ENCODE results near the gene OLA1. TPM values are rescaled to one million over a fixed set of nuclear protein-coding genes. Genes with fewer than 3 reads are reported as not detected.
"Not testable (repeated sequence)": the region's sequence is repeated elsewhere in the genome, so short reads cannot be mapped to it uniquely, and the experiment has no call there.

Gene OLA1
- polyA plus RNA-seq, 3 donors = 24.9 to 72.3 (median 71.9) TPM

DNA sequence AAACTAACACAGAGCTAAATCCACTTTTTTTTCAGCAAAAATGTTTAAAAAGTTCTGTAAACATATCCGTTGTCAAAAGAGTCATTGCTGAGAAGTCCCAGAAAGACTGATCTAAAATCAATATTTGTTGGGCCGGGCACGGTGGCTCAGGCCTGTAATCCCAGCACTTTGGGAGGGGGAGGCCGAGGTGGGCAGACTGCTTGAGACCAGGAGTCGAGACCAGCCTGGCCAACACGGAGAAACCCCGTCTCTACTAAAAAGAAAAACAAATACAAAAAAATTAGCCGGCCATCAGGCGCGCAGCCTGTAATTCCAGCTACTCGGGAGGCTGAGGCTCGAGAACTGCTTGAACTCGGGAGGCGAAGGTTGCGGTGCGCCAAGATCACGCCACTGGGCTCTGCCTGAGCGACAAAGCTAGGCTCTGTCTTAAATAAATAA is 1.4 kb downstream of the OLA1 start:
- H3K36me3 ChIP-seq (replicated peaks in 1 of 2; ENCODE audit: control insufficient read depth in 1 of 2, insufficient read depth in 2 of 2, low read length in 2 of 2) = peaks cover 7 to 33% of the 10 kb centered on the region in 2 donors
- H3K4me3 ChIP-seq (replicated peaks in 1 of 3; ENCODE audit: low read depth in 2 of 3, low read length in 3 of 3) = no peak overlapping the region
- WGBS (ENCODE audit: insufficient coverage) = 100% methylated on average over 9 of the region's 18 CpGs
- H3K79me2 ChIP-seq (ENCODE audit: insufficient read depth, low read length) = peaks cover 61% of the 10 kb centered on the region
- H3K4me1 ChIP-seq (ENCODE audit: control insufficient read depth in 1 of 2, insufficient read depth in 2 of 2, low read length in 2 of 2) = peaks cover 18 to 20% of the 10 kb centered on the region in 2 donors
- H3K27me3 ChIP-seq (ENCODE audit: control insufficient read depth in 2 of 2, insufficient read depth in 2 of 2, low read length in 2 of 2) = no peaks in the 10 kb centered on the region
- H3K9ac ChIP-seq (ENCODE audit: insufficient read depth, low read length, poor library complexity, severe bottlenecking) = no peak overlapping the region
- no peak overlapping the region for H3K27ac Mint-ChIP-seq
- peaks cover 17% of the 10 kb centered on the region for H3K4me1 Mint-ChIP-seq
- H3K27ac ChIP-seq (ENCODE audit: low read depth in 1 of 2, low read length in 2 of 2) = no peak overlapping the region
- TF ChIP-seq, protein P1, sequence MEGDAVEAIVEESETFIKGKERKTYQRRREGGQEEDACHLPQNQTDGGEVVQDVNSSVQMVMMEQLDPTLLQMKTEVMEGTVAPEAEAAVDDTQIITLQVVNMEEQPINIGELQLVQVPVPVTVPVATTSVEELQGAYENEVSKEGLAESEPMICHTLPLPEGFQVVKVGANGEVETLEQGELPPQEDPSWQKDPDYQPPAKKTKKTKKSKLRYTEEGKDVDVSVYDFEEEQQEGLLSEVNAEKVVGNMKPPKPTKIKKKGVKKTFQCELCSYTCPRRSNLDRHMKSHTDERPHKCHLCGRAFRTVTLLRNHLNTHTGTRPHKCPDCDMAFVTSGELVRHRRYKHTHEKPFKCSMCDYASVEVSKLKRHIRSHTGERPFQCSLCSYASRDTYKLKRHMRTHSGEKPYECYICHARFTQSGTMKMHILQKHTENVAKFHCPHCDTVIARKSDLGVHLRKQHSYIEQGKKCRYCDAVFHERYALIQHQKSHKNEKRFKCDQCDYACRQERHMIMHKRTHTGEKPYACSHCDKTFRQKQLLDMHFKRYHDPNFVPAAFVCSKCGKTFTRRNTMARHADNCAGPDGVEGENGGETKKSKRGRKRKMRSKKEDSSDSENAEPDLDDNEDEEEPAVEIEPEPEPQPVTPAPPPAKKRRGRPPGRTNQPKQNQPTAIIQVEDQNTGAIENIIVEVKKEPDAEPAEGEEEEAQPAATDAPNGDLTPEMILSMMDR (IDR thresholded peaks at IDR 0.05) = no peak
- intact Hi-C loops (cut with micrococcal nuclease) = no loop called here
- DNase-seq = no peak
- peaks cover 21 to 35% of the 10 kb centered on the region in 2 donors for H3K36me3 Mint-ChIP-seq
- peaks cover 1 to 2% (median 2%) of the 10 kb centered on the region in 3 donors for H3K27me3 Mint-ChIP-seq (ENCODE audit: low read depth in 3 of 3)
- peaks cover 0 to 2% (median 0%) of the 10 kb centered on the region in 7 donors for H3K9me3 Mint-ChIP-seq
- H4K20me1 ChIP-seq (ENCODE audit: insufficient read depth, low read length) = peaks cover 6% of the 10 kb centered on the region
- H2AFZ ChIP-seq (ENCODE audit: insufficient read depth, low read depth, low read length, poor library complexity, severe bottlenecking) = no peak overlapping the region
- H3K4me2 ChIP-seq (replicated peaks; ENCODE audit: extremely low read depth, low read length, poor library complexity, severe bottlenecking) = no peak overlapping the region
- no peaks in the 10 kb centered on the region for H3K9me3 ChIP-seq (replicated peaks in 1 of 2; ENCODE audit: control insufficient read depth in 1 of 2, insufficient read depth in 1 of 2, low read length in 2 of 2)
- H3K4me3 Mint-ChIP-seq = no peak overlapping the region

- H3K36me3 Mint-ChIP-seq = peaks cover 24 to 47% of the 10 kb centered on the region in 2 donors
- H3K4me3 ChIP-seq (replicated peaks in 1 of 3; ENCODE audit: low read depth in 2 of 3, low read length in 3 of 3); intact Hi-C loops (cut with micrococcal nuclease); H3K4me3 Mint-ChIP-seq; H2AFZ ChIP-seq (ENCODE audit: insufficient read depth, low read depth, low read length, poor library complexity, severe bottlenecking); H3K27ac ChIP-seq (ENCODE audit: low read depth in 1 of 2, low read length in 2 of 2); H3K9me3 Mint-ChIP-seq; DNase-seq; H3K9me3 ChIP-seq (replicated peaks in 1 of 2; ENCODE audit: control insufficient read depth in 1 of 2, insufficient read depth in 1 of 2, low read length in 2 of 2); H3K27me3 ChIP-seq (ENCODE audit: control insufficient read depth in 2 of 2, insufficient read depth in 2 of 2, low read length in 2 of 2); H3K4me2 ChIP-seq (replicated peaks; ENCODE audit: extremely low read depth, low read length, poor library complexity, severe bottlenecking); H3K27me3 Mint-ChIP-seq (ENCODE audit: low read depth in 3 of 3); H3K9ac ChIP-seq (ENCODE audit: insufficient read depth, low read length, poor library complexity, severe bottlenecking): not testable (repeated sequence)
- H3K4me1 Mint-ChIP-seq = peaks cover 17% of the 10 kb centered on the region
- peaks cover 7 to 41% of the 10 kb centered on the region in 2 donors for H3K36me3 ChIP-seq (replicated peaks in 1 of 2; ENCODE audit: control insufficient read depth in 1 of 2, insufficient read depth in 2 of 2, low read length in 2 of 2)
- H3K4me1 ChIP-seq (ENCODE audit: control insufficient read depth in 1 of 2, insufficient read depth in 2 of 2, low read length in 2 of 2) = peaks cover 18 to 20% of the 10 kb centered on the region in 2 donors
- peaks cover 16% of the 10 kb centered on the region for H4K20me1 ChIP-seq (ENCODE audit: insufficient read depth, low read length)
- peaks cover 72% of the 10 kb centered on the region for H3K79me2 ChIP-seq (ENCODE audit: insufficient read depth, low read length)
- H3K27ac Mint-ChIP-seq = peak overlapping the region in 1 of 7 donors; percentile 43
- 96% methylated on average over 4 of the region's 6 CpGs for WGBS (ENCODE audit: insufficient coverage)
Observed at GRCh38 chr2:174245628-174246027, 2.7 kb downstream of the OLA1 start.
